Neural cell (in vitro differentiated cells): ENCODE measurements around the gene REV3L. TPM values are rescaled to one million over a fixed set of nuclear protein-coding genes. Genes with fewer than 3 reads are reported as not detected.
A peak's percentile ranks its signal among the peaks of the same experiment; 100 is the strongest.

Source experiments
- H2AFZ ChIP-seq: fragments of 200-600, 300-800 bp; sonication (generic), shearing (Covaris generic); 2 replicates; pipeline ENCODE4 v1.6.0; 2014; ENCODE audit warnings: low read depth, mild to moderate bottlenecking, antibody characterized with exemption, low read length, moderate library complexity
- H3F3A ChIP-seq: fragments of 200-600 bp; shearing (Covaris generic); 2 replicates; pipeline ENCODE4 v1.6.1; 2016; ENCODE audit warnings: mild to moderate bottlenecking, moderate library complexity, mixed read lengths, antibody characterized with exemption, low read length; ENCODE audit not compliant: insufficient read depth, poor library complexity, severe bottlenecking
- H3K27ac ChIP-seq: fragments of 200-600, 300-800 bp; sonication (generic), shearing (Covaris generic); 2 replicates; pipeline ENCODE4 v1.5.1; 2014; ENCODE audit warnings: mild to moderate bottlenecking, low read length, moderate library complexity
- H3K27me3 ChIP-seq: fragments of 300-800, 200-600 bp; sonication (generic), shearing (Covaris generic); 2 replicates; pipeline ENCODE4 v1.6.0; 2014; ENCODE audit warnings: mild to moderate bottlenecking, low read depth, low read length, moderate library complexity; ENCODE audit not compliant: insufficient read depth
- H3K36me3 ChIP-seq: fragments of 300-800, 200-600 bp; sonication (generic), shearing (Covaris generic); 2 replicates; pipeline ENCODE4 v1.5.1; 2014; ENCODE audit warnings: mild to moderate bottlenecking, antibody characterized with exemption, low read length, moderate library complexity; ENCODE audit not compliant: insufficient read depth
- H3K4me2 ChIP-seq: fragments of 300-800, 200-600 bp; sonication (generic), shearing (Covaris generic); 2 replicates; pipeline ENCODE4 v1.6.0; 2014; ENCODE audit warnings: mild to moderate bottlenecking, low read length
- H3K4me3 ChIP-seq: fragments of 300-800, 200-600 bp; sonication (generic), shearing (Covaris generic); 2 replicates; pipeline ENCODE4 v1.5.1; 2014; ENCODE audit warnings: mild to moderate bottlenecking, low read length, moderate library complexity
- H3K79me2 ChIP-seq: fragments of 200-600 bp; shearing (Covaris generic); replicated peaks from 2 replicates; pipeline ENCODE4 v1.6.0; 2014; ENCODE audit warnings: mild to moderate bottlenecking, low read length, moderate library complexity; ENCODE audit not compliant: insufficient read depth
- H3K9ac ChIP-seq: fragments of 300-800, 200-600 bp; sonication (generic), shearing (Covaris generic); 2 replicates; pipeline ENCODE4 v1.6.1; 2016; ENCODE audit warnings: mild to moderate bottlenecking, low read length, mixed read lengths
- H3K9me2 ChIP-seq: fragments of 200-600 bp; shearing (Covaris generic); 2 replicates; pipeline ENCODE4 v1.6.1; 2016; ENCODE audit warnings: mild to moderate bottlenecking, low read length, mixed read lengths; ENCODE audit not compliant: insufficient read depth
- H3K9me3 ChIP-seq: fragments of 200-600, 300-800 bp; sonication (generic), shearing (Covaris generic); 2 replicates; pipeline ENCODE4 v1.6.1; 2016; ENCODE audit warnings: mild to moderate bottlenecking, mixed run types, low read length, moderate library complexity, mixed read lengths
- H4K20me1 ChIP-seq: fragments of 200-600 bp; shearing (Covaris generic); 2 replicates; pipeline ENCODE4 v1.6.1; 2016; ENCODE audit warnings: mild to moderate bottlenecking, mixed run types; ENCODE audit not compliant: insufficient read depth
- EP300 ChIP-seq: fragments of 450-650 bp; conservative IDR thresholded peaks from 2 replicates; pipeline ENCODE4 v1.6.1; 2014; ENCODE audit warnings: antibody characterized with exemption, mild to moderate bottlenecking, moderate library complexity; ENCODE audit not compliant: poor library complexity, severe bottlenecking
- EZH2 ChIP-seq: fragments of 200-600, 300-800 bp; shearing (Covaris generic), sonication (generic); IDR thresholded peaks from 2 replicates; pipeline ENCODE4 v1.6.1; 2014; ENCODE audit warnings: antibody characterized with exemption, low read length, borderline replicate concordance, mild to moderate bottlenecking; ENCODE audit not compliant: insufficient read depth, poor library complexity, severe bottlenecking
- MXI1 ChIP-seq: fragments of 450-650 bp; conservative IDR thresholded peaks from 2 replicates; pipeline ENCODE4 v1.6.1; 2014; ENCODE audit warnings: antibody characterized with exemption, mild to moderate bottlenecking; ENCODE audit not compliant: poor library complexity, severe bottlenecking
- RAD21 ChIP-seq: fragments of 450-650 bp; conservative IDR thresholded peaks from 2 replicates; pipeline ENCODE4 v1.6.1; 2014; ENCODE audit warnings: antibody characterized with exemption, mild to moderate bottlenecking, moderate library complexity
- REST ChIP-seq: IDR thresholded peaks from 2 replicates; pipeline ENCODE4 v1.6.1; 2012; ENCODE audit warnings: borderline replicate concordance
- SMC3 ChIP-seq: fragments of 450-650 bp; conservative IDR thresholded peaks from 2 replicates; pipeline ENCODE4 v1.6.1; 2014; ENCODE audit warnings: antibody characterized with exemption, mild to moderate bottlenecking, moderate library complexity; ENCODE audit not compliant: poor library complexity
- TAF1 ChIP-seq: IDR thresholded peaks from 2 replicates; pipeline ENCODE4 v1.6.1; 2012; ENCODE audit warnings: low read depth
- polyA plus RNA-seq: library from polyadenylated mRNA; depleted of rRNA; stranded (reverse); fragments of >200 nt; gene quantifications from 2 replicates; pipeline ENCODE4 v1.2.3, GENCODE V29; 2014
- TF ChIP-seq, protein P1 (sequence below): fragments of 450-650 bp; IDR thresholded peaks from 2 replicates; pipeline ENCODE4 v1.5.1; 2014; ENCODE audit warnings: antibody characterized with exemption, mild to moderate bottlenecking, moderate library complexity; ENCODE audit not compliant: poor library complexity, severe bottlenecking

REV3L gene
- polyA plus RNA-seq, 1 donor from 2014 or later, result 60.2 TPM

DNA sequence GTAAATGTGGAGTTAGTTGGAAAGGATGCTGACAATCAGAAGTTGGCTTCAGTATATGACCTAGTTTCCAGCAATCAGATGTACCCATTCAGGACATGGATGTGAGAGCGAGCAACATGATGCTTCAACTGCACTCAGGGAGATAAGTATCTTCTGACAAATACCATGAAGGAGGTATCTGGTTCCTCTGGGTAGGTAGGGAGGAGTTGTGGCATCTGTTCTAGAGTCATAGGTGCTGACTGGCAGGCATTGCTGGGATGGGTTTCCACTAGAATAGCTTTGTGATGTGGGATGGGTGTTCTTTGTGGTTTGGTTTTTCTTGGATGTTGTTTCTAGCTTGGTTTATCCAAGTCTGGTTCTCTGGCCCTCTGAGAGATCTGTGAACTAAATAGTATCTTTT, 3.9 kb upstream of the REV3L start:
- no peak overlapping the region for H2AFZ ChIP-seq
- no peak overlapping the region for H3K4me2 ChIP-seq
- H3K4me3 ChIP-seq, result peak overlapping the region; percentile 20

GRCh38 chr6:111486475-111486874, 3.5 kb upstream of the REV3L start:
- Histone ChIP-seq H3K27me3 (no peaks in the 10 kb centered on the region), H4K20me1 (no peaks in the 10 kb centered on the region), H3K9me3 (no peaks in the 10 kb centered on the region), H3K36me3 (peaks cover 11% of the 10 kb centered on the region), H3F3A (peaks cover 8% of the 10 kb centered on the region), H3K4me3 (peak overlapping the region; percentile 20), H2AFZ (no peak overlapping the region), H3K9me2 (no peaks in the 10 kb centered on the region), H3K4me2 (no peak overlapping the region), H3K27ac (no peak overlapping the region), H3K9ac (no peak overlapping the region), H3K79me2 (peaks cover 69% of the 10 kb centered on the region)
- TF ChIP-seq REST, result no peak
- no peak for TF ChIP-seq EZH2
- TF ChIP-seq, protein P1, sequence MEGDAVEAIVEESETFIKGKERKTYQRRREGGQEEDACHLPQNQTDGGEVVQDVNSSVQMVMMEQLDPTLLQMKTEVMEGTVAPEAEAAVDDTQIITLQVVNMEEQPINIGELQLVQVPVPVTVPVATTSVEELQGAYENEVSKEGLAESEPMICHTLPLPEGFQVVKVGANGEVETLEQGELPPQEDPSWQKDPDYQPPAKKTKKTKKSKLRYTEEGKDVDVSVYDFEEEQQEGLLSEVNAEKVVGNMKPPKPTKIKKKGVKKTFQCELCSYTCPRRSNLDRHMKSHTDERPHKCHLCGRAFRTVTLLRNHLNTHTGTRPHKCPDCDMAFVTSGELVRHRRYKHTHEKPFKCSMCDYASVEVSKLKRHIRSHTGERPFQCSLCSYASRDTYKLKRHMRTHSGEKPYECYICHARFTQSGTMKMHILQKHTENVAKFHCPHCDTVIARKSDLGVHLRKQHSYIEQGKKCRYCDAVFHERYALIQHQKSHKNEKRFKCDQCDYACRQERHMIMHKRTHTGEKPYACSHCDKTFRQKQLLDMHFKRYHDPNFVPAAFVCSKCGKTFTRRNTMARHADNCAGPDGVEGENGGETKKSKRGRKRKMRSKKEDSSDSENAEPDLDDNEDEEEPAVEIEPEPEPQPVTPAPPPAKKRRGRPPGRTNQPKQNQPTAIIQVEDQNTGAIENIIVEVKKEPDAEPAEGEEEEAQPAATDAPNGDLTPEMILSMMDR, result no peak
- no peak for TF ChIP-seq EP300
- no peak for TF ChIP-seq RAD21
- no peak for TF ChIP-seq MXI1
- no peak for TF ChIP-seq SMC3

More for the DNA sequence above, 3.9 kb upstream of the REV3L start:
- H4K20me1 ChIP-seq, result no peaks in the 10 kb centered on the region
- TF ChIP-seq REST, result no peak
- TF ChIP-seq, protein P1, result no peak
- TF ChIP-seq TAF1, result no peak
- TF ChIP-seq EZH2, result no peak
- no peak for TF ChIP-seq MXI1
- no peak for TF ChIP-seq EP300
- H3K9ac ChIP-seq, result no peak overlapping the region
- no peaks in the 10 kb centered on the region for H3K9me2 ChIP-seq
- H3K36me3 ChIP-seq, result peaks cover 11% of the 10 kb centered on the region
- H3K9me3 ChIP-seq, result no peaks in the 10 kb centered on the region
- H3K27me3 ChIP-seq, result no peaks in the 10 kb centered on the region
- no peak overlapping the region for H3K27ac ChIP-seq
- peaks cover 71% of the 10 kb centered on the region for H3K79me2 ChIP-seq
- peaks cover 8% of the 10 kb centered on the region for H3F3A ChIP-seq
